Muscle of leg (tissue), 16 donors: ENCODE data around the gene PIP4K2C. TPM values are rescaled to one million over a fixed set of nuclear protein-coding genes. Genes with fewer than 3 reads are reported as not detected.

Experiments used
- DNase-seq: peaks from one replicate; pipeline ENCODE4 v3.0.0; 2013
- H3K27ac ChIP-seq: one replicate; pipeline ENCODE4 v1.5.1; 2013; ENCODE audit warnings: mild to moderate bottlenecking, low read length, control low read depth
- H3K27me3 ChIP-seq: one replicate; pipeline ENCODE4 v1.6.1; 2013; ENCODE audit warnings: low read length; ENCODE audit not compliant: control insufficient read depth, insufficient read depth
- H3K36me3 ChIP-seq: one replicate; pipeline ENCODE4 v1.6.1; 2013; ENCODE audit warnings: low read length; ENCODE audit not compliant: control insufficient read depth, insufficient read depth
- H3K4me1 ChIP-seq: one replicate; pipeline ENCODE4 v1.6.1; 2013; ENCODE audit warnings: low read length; ENCODE audit not compliant: control insufficient read depth, insufficient read depth
- H3K4me3 ChIP-seq: one replicate; pipeline ENCODE4 v1.5.1; 2013; ENCODE audit warnings: low read length, control low read depth
- H3K9me3 ChIP-seq: replicated peaks from 2 replicates; pipeline ENCODE4 v1.6.1; 2013; ENCODE audit warnings: low read depth, low read length; ENCODE audit not compliant: control insufficient read depth
- WGBS: methylation state at CpG from one replicate; pipeline ENCODE4 v1.1.5; 2013; ENCODE audit warnings: missing lambda C conversion rate; ENCODE audit not compliant: insufficient coverage; 5-methylcytosine and 5-hydroxymethylcytosine counted together
- long read RNA-seq, 11 donors: transcript quantifications; one replicate each; lab custom pipeline, GENCODE V29; 2026
- polyA plus RNA-seq, 8 donors: library from polyadenylated mRNA; unstranded; fragments of 120-200 nt; gene quantifications; one replicate each; pipeline versions ENCODE4 v1.2.1 to v1.2.3, GENCODE V29; 2013; ENCODE audit warnings: inconsistent platforms in 1 of 8, low replicate concordance in 1 of 8; ENCODE audit not compliant: insufficient read length in 8 of 8, insufficient read depth in 1 of 8
- total RNA-seq: library from RNA; stranded (reverse); fragments of 120-200 nt; gene quantifications from one replicate; pipeline ENCODE4 v1.2.4, GENCODE V29; 2013

PIP4K2C gene
- total RNA-seq: 8.9 TPM
- 10 to 100 TPM; 10.2 to 14.3 (median 11.7) TPM for polyA plus RNA-seq
- long read RNA-seq, donor 1, partial matches to known transcripts: 0 of 1 reads
- long read RNA-seq, donor 1, other reads (novel, unspliced or antisense): 0 of 1 reads
- long read RNA-seq, donor 2: 0 reads
- long read RNA-seq, donor 3, partial matches to known transcripts: 0 of 1 reads
- long read RNA-seq, donor 3, other reads (novel, unspliced or antisense): 0 of 1 reads
- long read RNA-seq, donor 4, partial matches to known transcripts: 0 of 1 reads
- long read RNA-seq, donor 4, other reads (novel, unspliced or antisense): 0 of 1 reads
- long read RNA-seq, donor 5, partial matches to known transcripts: 26 of 29 reads
- long read RNA-seq, donor 5, other reads (novel, unspliced or antisense): 0 of 29 reads
- long read RNA-seq, donor 6, partial matches to known transcripts: 0 of 1 reads
- long read RNA-seq, donor 6, other reads (novel, unspliced or antisense): 0 of 1 reads
- long read RNA-seq, donor 7, partial matches to known transcripts: 0 of 1 reads
- long read RNA-seq, donor 7, other reads (novel, unspliced or antisense): 0 of 1 reads
- long read RNA-seq, donor 8, partial matches to known transcripts: 0 of 3 reads
- long read RNA-seq, donor 8, other reads (novel, unspliced or antisense): 0 of 3 reads
- long read RNA-seq, donor 9, partial matches to known transcripts: 0 of 1 reads
- long read RNA-seq, donor 9, other reads (novel, unspliced or antisense): 0 of 1 reads
- long read RNA-seq, donor 10, partial matches to known transcripts: 0 of 1 reads
- long read RNA-seq, donor 10, other reads (novel, unspliced or antisense): 0 of 1 reads
- long read RNA-seq, donor 11, partial matches to known transcripts: 0 of 1 reads
- long read RNA-seq, donor 11, other reads (novel, unspliced or antisense): 0 of 1 reads

- peaks cover 8% of the 10 kb centered on the region for H3K36me3 ChIP-seq
- H3K27me3 ChIP-seq: peaks cover 18% of the 10 kb centered on the region
- DNase-seq: peak; percentile 75
- no peaks in the 10 kb centered on the region for H3K9me3 ChIP-seq
- peaks cover 16% of the 10 kb centered on the region for H3K4me1 ChIP-seq
- WGBS: under 1% methylated on average over 64 of the region's 69 CpGs
- peak within 1 kb of the TSS; percentile 88 for H3K4me3 ChIP-seq
- H3K27ac ChIP-seq: peak within 1 kb of the TSS; percentile 55
Measured at GRCh38 chr12:57590864-57591781, at the start of gene PIP4K2C. Gene PIP4K2C (plus strand): TSS chr12:57591192. CDS start chr12:57591290, 98 bp downstream.

GRCh38 chr12:57541717-57542116, 49.3 kb upstream of the PIP4K2C start:
- WGBS: 57% methylated on average over 1 of the region's 2 CpGs
- no peak for DNase-seq
- peaks cover 41% of the 10 kb centered on the region for H3K36me3 ChIP-seq

GRCh38 chr12:57543581-57543980, 47.4 kb upstream of the PIP4K2C start:
- Histone ChIP-seq H3K9me3 (no peaks in the 10 kb centered on the region), H3K36me3 (peaks cover 25% of the 10 kb centered on the region), H3K27ac (no peak overlapping the region), H3K4me1 (peaks cover 10% of the 10 kb centered on the region), H3K4me3 (no peak overlapping the region), H3K27me3 (peaks cover 4% of the 10 kb centered on the region)
- no peak for DNase-seq
- 90% methylated on average over 1 of the region's 2 CpGs for WGBS

More at GRCh38 chr12:57541717-57542116, 49.3 kb upstream of the PIP4K2C start:
- no peak overlapping the region for H3K27ac ChIP-seq
- H3K9me3 ChIP-seq: no peaks in the 10 kb centered on the region
- no peak overlapping the region for H3K4me3 ChIP-seq
- no peaks in the 10 kb centered on the region for H3K27me3 ChIP-seq
- peaks cover 10% of the 10 kb centered on the region for H3K4me1 ChIP-seq

DNA sequence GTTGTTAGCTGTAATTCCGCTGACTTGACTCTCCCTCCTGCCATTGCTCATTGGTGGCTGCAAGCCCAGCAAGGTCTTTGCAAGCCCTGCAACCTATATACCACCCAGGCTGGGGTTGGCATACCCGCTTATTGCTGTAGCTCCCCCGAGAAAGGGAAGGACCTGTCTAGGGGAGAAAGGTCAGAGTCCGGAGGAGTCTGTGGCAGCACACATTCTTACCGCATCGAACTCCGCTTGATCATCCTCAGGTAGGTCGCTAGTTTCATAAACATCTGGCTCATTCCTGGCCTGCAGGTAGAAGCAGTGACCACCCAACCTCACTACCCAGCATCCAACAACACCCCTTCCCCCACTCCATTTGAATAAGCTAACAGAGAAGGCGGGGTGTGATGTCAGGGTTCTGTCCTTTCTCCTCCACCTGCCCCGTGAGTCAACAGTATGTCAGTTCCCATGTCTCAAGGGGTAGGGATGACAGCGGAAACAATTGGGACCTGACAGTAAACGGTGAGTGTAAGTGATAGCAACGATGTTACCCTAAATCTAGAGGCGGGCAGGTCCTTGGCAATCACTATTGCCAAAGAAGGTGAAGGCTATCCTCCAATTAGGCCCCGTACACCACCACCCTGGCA, 45.1 kb upstream of the PIP4K2C start:
- WGBS: 67% methylated on average over 7 of the region's 15 CpGs
- no peak for DNase-seq
- Histone ChIP-seq H3K4me1 (peaks cover 13% of the 10 kb centered on the region), H3K27ac (peak overlapping the region; percentile 78), H3K36me3 (peaks cover 13% of the 10 kb centered on the region), H3K4me3 (peak overlapping the region; percentile 99), H3K27me3 (peaks cover 27% of the 10 kb centered on the region), H3K9me3 (no peaks in the 10 kb centered on the region)

GRCh38 chr12:57546438-57547287, 44.3 kb upstream of the PIP4K2C start, which contains the start of gene DCTN2:
Gene DCTN2 (minus strand): TSS chr12:57547192. CDS start chr12:57547063, 129 bp downstream.
- under 1% methylated on average over 56 of the region's 56 CpGs for WGBS
- Histone ChIP-seq H3K4me1 (peaks cover 13% of the 10 kb centered on the region), H3K36me3 (peaks cover 5% of the 10 kb centered on the region), H3K27ac (peak within 1 kb of the TSS; percentile 78), H3K9me3 (no peaks in the 10 kb centered on the region), H3K27me3 (peaks cover 33% of the 10 kb centered on the region), H3K4me3 (peak within 1 kb of the TSS; percentile 99)
- DNase-seq: peak; percentile 99

DNA sequence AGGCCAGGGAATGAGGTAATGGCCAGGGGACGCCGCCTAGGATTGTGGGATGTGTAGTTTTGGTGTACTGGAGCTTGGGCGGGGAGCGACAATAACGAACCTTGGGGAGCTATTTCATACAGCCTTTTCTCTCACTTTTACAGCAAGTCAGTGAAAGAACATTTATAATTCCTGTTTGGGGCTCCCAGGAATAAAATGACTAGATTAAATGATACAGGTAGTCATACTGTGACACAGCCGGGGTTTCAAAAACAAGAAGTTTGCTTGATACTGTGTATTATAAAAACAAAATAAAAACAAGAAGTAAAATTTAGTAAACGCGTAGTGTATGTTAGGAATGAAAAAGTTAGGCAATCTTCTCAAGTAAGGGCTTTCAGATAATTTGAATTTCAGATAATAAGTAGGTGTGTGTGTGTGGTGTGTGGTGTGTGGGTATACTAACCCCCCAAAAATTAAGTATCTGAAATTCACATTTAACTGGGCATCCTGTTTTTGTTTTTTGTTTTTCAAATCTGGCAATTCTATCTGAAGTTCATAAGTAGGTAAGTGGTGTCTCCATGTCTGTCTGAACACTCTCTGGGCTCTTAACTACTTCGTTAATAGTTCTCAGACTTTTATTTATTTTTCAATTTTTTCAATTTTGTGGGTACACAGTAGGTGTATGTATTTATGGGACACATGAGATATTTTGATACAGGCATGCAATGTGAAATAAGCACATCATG, 43.5 kb upstream of the PIP4K2C start:
- H3K27me3 ChIP-seq: peaks cover 41% of the 10 kb centered on the region
- H3K4me3 ChIP-seq: peak overlapping the region; percentile 99
- no peak for DNase-seq
- H3K9me3 ChIP-seq: no peaks in the 10 kb centered on the region
- H3K27ac ChIP-seq: no peak overlapping the region
- peaks cover 13% of the 10 kb centered on the region for H3K4me1 ChIP-seq
- no CpG with 5 or more reads among the region's 9 CpGs for WGBS
- H3K36me3 ChIP-seq: peaks cover 2% of the 10 kb centered on the region

GRCh38 chr12:57548013-57548315, 43.0 kb upstream of the PIP4K2C start:
- peaks cover 46% of the 10 kb centered on the region for H3K27me3 ChIP-seq
- peaks cover 13% of the 10 kb centered on the region for H3K4me1 ChIP-seq
- no peaks in the 10 kb centered on the region for H3K9me3 ChIP-seq
- H3K36me3 ChIP-seq: peaks cover 2% of the 10 kb centered on the region
- WGBS: no CpG with 5 or more reads among the region's 2 CpGs
- no peak overlapping the region for H3K27ac ChIP-seq
- no peak overlapping the region for H3K4me3 ChIP-seq
- no peak for DNase-seq

DNA sequence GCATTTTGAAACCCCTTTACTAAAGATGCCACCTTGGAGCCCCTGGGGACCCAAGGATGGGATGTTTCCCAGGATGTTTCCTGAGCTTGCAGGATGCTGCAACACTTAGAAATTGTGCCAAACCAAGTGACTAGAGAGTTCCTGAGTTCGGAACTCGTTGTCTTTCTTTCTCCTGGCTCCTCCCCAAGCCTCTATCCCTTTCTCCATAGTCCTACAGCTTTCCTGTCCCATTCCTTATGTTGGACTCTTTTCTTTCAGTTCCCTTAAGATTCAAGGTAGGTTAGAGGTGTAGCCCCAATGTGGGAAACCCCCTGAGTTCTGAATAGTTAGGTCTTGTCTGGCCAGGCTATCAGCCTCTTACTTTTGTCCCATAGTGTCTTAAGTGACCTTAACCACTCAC, 42.5 kb upstream of the PIP4K2C start:
- no peak for DNase-seq
- Histone ChIP-seq H3K36me3 (peaks cover under 1% of the 10 kb centered on the region), H3K9me3 (no peaks in the 10 kb centered on the region), H3K4me3 (no peak overlapping the region), H3K4me1 (peaks cover 13% of the 10 kb centered on the region), H3K27me3 (peaks cover 51% of the 10 kb centered on the region), H3K27ac (no peak overlapping the region)
- WGBS: no CpG with 5 or more reads among the region's 2 CpGs
